GM19238 (cell line): ENCODE measurements around the gene LATS2.

Experiments
- DNase-seq: peaks from one replicate; pipeline ENCODE4 v3.0.0; 2011; ENCODE audit warnings: low spot score; ENCODE audit not compliant: insufficient read length

LATS2 gene

GRCh38 chr13:20993661-20994440, 67.5 kb downstream of the LATS2 start:
- DNase-seq = no peak

DNA sequence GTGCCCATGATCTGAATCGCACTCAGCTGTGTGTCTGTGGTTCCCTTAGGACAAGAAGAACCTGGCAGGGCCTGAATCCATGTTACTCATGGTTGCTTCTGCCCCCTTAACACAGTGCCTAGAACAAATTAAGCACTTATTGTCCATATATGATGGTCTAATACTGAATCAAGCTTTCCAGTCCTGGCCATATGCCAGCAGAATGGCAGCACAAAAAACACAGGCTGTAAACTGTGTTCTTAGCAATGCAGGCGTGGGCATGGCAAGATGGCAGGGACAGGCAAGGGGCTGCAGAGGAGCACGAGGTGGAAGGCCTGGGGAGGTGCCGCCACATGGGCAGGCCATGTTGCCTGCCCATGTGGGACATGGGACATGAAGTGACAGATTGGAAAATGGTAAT, 68.2 kb downstream of the LATS2 start:
- no peak for DNase-seq

DNA sequence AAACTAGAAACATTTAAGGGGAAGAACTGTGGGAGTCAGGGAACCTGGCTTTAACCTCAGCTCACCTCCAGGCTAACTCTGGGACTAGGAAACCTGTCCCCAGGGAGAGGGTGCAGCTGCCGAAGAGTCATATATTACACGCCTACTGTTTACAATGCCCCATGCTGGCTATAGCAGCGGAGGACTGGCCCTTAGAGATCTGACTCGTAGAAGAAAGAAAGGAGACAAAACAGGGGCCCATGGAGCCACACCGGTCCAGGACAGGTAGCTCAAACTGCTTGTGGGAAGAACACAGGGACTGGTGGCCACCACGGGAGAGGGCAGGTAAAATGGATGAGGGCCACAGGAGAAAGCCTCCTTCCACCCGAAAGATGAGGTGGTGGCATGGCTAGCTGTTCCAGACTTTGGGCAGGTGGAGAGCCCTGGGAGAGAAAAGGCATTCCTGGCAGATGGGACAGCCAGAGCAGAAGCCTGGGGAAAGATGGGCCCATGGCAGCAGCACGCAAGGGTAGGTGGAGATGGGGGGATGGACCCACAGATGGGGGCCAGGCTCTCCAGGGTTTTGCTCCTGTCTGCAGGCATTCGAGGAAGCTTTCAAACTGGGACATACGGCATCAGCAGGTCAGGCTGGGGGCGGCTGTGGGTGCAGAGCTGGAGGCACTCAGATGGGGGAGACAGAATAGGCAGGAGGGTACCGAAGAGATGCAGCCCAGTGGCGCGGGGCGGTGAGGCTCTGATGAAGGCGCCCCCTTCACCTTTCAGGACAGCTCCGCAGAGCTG, 69.5 kb downstream of the LATS2 start:
- DNase-seq = no peak

GRCh38 chr13:20990910-20991525, 70.4 kb downstream of the LATS2 start:
- no peak for DNase-seq

DNA sequence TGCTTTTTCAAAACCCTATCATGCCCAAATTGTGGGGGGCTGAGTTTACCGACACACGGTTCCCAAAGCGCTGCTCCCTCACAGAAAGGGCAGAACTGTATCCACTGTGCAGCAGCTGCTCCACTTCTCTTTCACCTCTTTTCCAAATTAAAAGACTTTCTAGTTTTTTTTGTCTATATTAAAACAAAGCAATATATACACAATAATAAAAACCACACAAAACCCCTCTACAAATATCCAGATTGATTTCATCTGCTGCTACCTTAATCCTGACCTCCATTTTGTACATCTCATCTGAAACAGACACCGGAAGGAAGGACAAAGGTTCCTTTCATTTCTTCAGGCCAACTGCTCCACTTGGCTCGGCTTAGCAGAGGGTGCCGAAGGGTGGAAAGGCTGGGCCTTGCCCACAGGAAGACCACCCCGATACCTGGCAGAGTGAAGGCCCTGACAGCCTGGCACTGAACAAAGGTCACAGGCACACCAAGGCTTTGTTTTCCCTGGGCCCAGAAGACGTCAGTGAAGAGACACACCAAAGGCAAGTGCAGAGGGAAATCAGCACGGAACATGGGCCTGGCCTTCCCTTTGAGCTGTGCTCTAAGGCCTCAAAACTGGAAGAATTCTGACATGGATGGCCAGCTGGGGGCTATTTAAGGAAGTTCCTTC, 71.6 kb downstream of the LATS2 start:
- no peak for DNase-seq

DNA sequence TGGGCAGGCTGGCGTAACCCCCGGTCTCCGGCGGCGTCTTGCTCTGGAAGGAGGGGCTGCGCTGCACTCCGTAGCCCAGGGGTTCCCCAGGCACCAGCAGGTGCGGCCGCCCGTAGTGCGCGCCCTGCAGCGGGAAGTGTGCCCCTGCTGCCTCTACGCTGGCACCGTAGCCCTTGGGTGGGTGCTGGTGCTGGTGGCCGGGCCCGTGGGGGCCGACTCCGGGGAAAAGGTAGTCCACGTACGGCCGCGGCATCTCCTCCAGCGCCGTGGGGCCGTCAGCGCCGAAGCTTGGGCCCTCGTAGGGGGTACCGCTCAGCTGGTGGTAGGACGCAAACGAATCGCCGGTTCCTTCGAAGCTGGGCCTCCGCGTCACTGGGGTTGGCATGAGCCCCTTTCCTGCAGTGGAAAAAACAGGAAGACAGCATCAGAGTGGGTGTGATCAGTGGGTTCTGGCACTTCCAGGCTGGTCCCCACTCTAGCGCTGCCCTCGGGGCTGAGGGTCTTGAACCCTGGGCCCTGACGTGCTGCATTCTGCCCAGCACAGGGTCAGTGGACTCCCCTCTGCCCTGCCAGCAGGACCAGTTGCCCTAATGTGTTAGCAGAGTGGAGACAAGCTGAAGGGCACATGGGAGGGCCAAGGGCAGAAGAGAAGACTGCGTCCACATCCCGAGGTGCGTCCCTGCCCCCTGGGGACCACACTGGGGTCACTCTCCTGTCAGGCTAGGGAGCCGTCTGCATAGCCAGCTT, 72.3 kb downstream of the LATS2 start:
- no peak for DNase-seq

DNA sequence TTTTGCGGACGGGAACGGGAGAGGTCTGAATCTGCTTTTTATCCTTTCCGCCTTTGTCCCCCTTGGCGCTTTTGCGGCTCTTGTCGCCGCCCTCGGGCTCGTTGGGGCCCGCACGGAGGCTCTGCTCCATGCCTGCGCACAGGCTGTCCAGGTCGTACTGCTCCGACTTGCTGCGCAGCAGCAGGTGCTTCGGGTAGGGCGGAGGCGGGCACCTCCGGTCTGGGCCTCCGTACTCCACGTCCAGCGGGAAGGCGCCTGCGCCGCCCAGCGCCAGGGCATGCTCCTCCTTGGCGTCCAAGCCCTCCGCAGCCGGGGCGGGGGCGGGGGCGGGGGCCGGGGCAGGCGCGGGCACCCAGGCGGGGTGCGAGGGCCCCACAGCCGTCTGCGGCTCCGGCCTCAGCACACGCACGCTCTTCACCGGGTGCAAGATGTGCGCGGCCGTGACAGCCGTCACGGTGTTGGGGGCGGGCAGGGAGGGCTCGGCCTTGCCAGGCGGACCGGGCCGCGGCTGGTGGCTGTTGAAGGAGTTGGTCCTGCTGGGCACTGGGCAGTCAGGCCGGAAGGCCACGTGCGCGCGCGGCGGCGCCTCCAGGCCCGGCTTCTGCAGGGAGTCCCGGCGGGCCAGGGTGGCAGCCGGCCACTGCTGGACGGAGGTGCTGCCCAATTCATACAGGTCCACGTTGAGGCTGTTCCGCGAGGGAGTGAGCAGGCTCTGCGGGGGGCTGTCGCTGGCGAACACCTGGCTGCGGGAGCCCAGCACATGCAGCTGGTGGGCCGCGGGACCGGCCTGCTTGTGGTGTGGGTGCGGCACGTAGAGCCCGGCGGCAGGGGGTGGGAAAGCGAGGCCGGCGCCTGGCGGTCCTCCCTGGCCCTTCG, 73.1 kb downstream of the LATS2 start:
- no peak for DNase-seq

DNA sequence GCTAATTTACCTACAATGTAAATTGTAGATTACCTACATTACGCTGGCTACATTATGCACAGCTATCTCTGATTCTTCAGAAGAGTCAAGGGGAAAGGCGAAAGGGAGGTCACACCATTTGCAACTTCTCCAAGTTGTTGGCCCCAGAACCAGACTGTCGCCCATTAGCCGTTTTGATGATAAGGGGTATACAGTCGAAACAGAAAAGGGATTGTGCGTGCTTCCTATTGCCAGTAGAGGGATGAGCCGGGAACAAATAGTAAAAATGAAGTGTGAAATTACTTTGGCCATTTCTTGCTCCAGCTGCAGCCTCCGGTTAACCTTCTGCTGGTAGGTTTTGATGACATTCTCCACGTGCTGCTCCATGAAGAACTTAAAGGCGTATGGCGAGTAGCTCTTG, 73.8 kb downstream of the LATS2 start:
- DNase-seq = no peak

- DNase-seq = no peak
Observed at GRCh38 chr13:20984879-20985278, 76.5 kb downstream of the LATS2 start.

DNA sequence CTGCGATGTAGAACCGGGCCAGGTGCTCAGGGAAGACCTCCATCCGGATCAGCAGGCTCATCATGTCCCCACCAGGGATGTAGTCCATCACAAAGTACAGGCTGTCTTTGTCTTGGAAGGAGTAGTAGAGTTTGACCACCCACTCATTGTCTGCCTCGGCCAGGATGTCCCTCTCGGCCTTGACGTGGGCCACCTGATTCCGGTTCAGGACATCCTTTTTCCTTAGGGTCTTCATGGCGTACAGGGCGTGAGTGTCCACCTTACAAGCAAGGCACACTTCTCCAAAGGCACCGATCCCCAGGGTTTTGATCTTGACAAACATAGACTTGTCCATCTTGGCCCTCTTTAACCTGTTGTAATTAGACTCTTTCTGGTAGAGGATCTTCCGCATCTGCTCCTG, 78.0 kb downstream of the LATS2 start:
- DNase-seq = no peak

DNA sequence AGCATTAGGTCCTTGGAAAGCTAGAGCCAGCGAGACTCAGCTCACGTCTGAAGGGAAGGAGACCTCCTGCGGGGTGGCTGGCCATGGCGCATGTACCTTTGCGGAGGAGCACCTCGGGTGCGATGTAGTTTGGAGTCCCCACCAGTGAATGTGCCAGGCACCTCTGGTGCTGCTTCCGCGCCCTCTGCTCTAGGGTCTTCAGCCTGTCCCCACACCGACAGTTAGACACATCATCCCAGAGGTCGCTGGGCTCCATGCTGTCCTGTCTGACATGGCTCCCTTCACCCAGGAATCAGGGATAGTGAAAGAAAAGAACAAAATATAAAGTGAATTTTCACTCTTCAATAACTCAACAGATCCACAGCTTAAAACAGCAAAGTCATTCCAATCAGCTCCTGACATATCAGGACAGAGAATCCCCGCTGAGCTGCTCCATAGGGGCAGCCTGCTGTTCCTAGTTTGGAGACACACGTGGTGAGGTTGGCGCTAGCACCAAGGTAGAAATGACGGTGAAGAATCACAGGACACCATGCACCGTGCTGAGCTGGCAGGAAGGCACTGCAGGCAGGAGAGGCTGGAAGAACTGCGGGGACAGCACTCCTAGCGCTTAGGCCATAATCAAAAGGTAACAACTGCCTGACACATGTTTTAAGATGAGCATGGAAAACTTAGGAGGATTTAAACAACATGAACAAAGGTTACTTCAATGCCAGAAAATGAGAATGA, 79.9 kb downstream of the LATS2 start:
- no peak for DNase-seq

- DNase-seq = no peak
Observed at GRCh38 chr13:20980899-20981298, 80.5 kb downstream of the LATS2 start.

DNA sequence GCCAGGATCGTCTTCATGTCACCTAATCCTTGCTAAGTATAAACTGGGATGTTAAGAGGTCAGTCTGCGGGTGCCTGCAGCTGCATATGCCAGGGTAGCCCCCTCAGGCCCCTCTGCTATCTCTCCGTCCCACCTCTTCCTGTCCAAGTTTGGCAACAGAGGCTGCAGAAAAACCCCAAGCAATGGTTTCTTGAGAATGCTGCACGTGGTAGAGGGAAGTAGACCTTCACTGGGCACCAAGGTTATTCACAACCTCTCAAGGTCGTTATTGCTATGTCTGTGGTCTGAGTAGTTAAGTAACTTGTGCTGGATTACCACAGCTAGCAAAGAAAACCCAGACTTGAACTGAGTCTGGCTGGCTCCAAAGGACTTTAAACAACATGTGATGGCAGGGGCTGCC, 81.0 kb downstream of the LATS2 start:
- no peak for DNase-seq

- DNase-seq = no peak
Observed at GRCh38 chr13:20977394-20977793, 84.0 kb downstream of the LATS2 start.

- no peak for DNase-seq
Observed at GRCh38 chr13:20974981-20975585, 86.3 kb downstream of the LATS2 start.

DNA sequence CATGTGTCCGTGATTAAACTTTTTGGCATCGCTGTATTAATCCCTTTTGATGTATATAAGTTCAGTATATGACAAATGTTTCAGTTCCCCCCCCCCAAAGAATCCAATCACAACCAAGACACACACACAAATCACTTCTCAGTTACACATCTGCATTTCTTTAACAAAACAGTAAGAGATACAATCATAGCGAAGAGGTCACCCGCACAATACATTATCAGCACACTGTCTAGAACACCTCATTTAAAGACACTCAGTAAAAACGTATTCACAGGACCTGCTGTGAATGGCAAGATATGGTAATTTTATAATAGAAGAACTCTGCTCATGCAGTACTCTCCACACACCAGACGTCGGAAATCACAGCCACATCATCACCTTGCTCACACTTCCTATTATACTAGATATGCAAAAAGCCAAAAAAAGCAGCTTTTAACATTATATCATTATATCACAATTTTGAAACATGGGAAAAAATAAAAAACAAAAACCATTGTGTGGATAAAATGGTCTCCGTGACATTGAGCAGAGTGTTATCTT, 87.4 kb downstream of the LATS2 start:
- no peak for DNase-seq

- no peak for DNase-seq
Observed at GRCh38 chr13:20972731-20973130, 88.7 kb downstream of the LATS2 start.

- no peak for DNase-seq
Observed at GRCh38 chr13:20969182-20969581, 92.2 kb downstream of the LATS2 start.

DNA sequence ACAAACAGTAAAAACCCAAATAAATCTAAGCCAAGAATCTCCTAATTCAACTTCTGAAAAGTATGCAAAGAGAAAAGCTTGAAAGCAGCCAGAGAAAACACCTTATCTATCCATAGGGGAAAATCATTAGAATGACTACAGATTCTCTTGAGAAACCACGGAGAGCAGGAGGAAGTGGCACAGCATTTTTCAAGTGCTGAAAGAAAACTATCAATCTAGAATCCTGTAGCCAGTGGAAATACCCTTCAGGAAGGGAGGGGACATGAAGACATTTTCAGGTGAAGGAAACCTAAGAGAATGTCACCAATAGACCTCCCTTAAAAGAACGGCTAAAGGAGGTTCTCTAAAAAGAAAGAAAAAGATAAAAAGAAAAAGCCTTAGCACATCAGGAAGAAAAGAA, 92.6 kb downstream of the LATS2 start:
- DNase-seq = no peak
